K562 (cell line): ENCODE measurements around the gene PRICKLE3. TPM values are rescaled to one million over a fixed set of nuclear protein-coding genes. Genes with fewer than 3 reads are reported as not detected.

Experiments used
- BRD4 ChIP-seq: fragments of 200-600 bp; sonication (generic); IDR thresholded peaks from 2 replicates; pipeline ENCODE4 v1.6.1; 2017; ENCODE audit warnings: inconsistent platforms
- CEBPG ChIP-seq, 3 experiments: fragments of 200-800 bp in 1 of 3; sonication (Bioruptor generic) in 1 of 3; sonication (generic) in 1 of 3; formaldehyde crosslinking in 1 of 3; IDR thresholded peaks in 2 of 3; conservative IDR thresholded peaks in 1 of 3; 2 replicates each; pipeline versions ENCODE4 v1.6.1 to v1.8.0; 2016 to 2022; ENCODE audit warnings: missing compliant biosample characterization in 2 of 3, missing genetic modification characterization in 2 of 3, mild to moderate bottlenecking in 1 of 3, missing genetic modification reagents in 1 of 3
- CHD2 ChIP-seq: IDR thresholded peaks from 2 replicates; pipeline ENCODE4 v1.6.1; 2011; ENCODE audit warnings: low read depth, low read length
- DNMT1 ChIP-seq: fragments of 450-650 bp; IDR thresholded peaks from 2 replicates; pipeline ENCODE4 v1.6.1; 2016; ENCODE audit warnings: antibody characterized with exemption, mild to moderate bottlenecking
- E4F1 ChIP-seq: fragments of 250-450 bp; sonication (Bioruptor Pico); IDR thresholded peaks from 2 replicates; pipeline ENCODE4 v1.5.0; 2021; ENCODE audit warnings: mild to moderate bottlenecking, borderline replicate concordance
- ELK1 ChIP-seq: sonication (generic); formaldehyde crosslinking; IDR thresholded peaks from 2 replicates; pipeline ENCODE4 v1.8.1; 2022; ENCODE audit warnings: missing genetic modification reagents
- FOXJ2 ChIP-seq: fragments of 200-800 bp; sonication (Bioruptor generic); IDR thresholded peaks from 2 replicates; pipeline ENCODE4 v1.6.1; 2016; ENCODE audit warnings: missing genetic modification characterization, missing compliant biosample characterization
- FOXK1 ChIP-seq: sonication (generic); formaldehyde crosslinking; IDR thresholded peaks from 2 replicates; pipeline ENCODE4 v1.8.0; 2022; ENCODE audit warnings: missing genetic modification reagents, mild to moderate bottlenecking, borderline replicate concordance
- GABPB1 ChIP-seq: sonication (generic); formaldehyde crosslinking; IDR thresholded peaks from 2 replicates; pipeline ENCODE4 v1.8.0; 2022; ENCODE audit warnings: mild to moderate bottlenecking, missing genetic modification reagents
- GATAD2B ChIP-seq: fragments of 450-650 bp; IDR thresholded peaks from 2 replicates; pipeline ENCODE4 v1.6.1; 2017; ENCODE audit warnings: mild to moderate bottlenecking, borderline replicate concordance
- GTF2F1 ChIP-seq: IDR thresholded peaks from 2 replicates; pipeline ENCODE4 v1.6.1; 2011; ENCODE audit warnings: low read depth, low read length, improper control_type of control experiment
- JUND ChIP-seq, 2 experiments: IDR thresholded peaks; 2 replicates in 1 of 2; 3 replicates in 1 of 2; pipeline ENCODE4 v1.6.1; 2011; ENCODE audit warnings: borderline replicate concordance in 2 of 2, low read depth in 2 of 2, low read length in 2 of 2, improper control_type of control experiment in 1 of 2, missing biosample characterization in 1 of 2, missing genetic modification characterization in 1 of 2, missing genetic modification reagents in 1 of 2
- LARP7 ChIP-seq: fragments of 450-650 bp; IDR thresholded peaks from 2 replicates; pipeline ENCODE4 v1.6.1; 2016
- NCOA6 ChIP-seq: fragments of 450-650 bp; IDR thresholded peaks from 2 replicates; pipeline ENCODE4 v1.6.1; 2017; ENCODE audit warnings: mild to moderate bottlenecking
- NFIX ChIP-seq: fragments of 250-450 bp; sonication (Bioruptor Pico); IDR thresholded peaks from 2 replicates; pipeline ENCODE4 v1.4.0; 2020; ENCODE audit warnings: low read depth, mild to moderate bottlenecking, moderate library complexity
- NFXL1 ChIP-seq: fragments of 450-650 bp; formaldehyde crosslinking; IDR thresholded peaks from 2 replicates; pipeline ENCODE4 v1.4.0; 2021; ENCODE audit warnings: mild to moderate bottlenecking
- RBM39 ChIP-seq: fragments of 200-400 bp; formaldehyde crosslinking; optimal IDR thresholded peaks from 2 replicates; pipeline ENCODE3; 2018; ENCODE audit warnings: low read depth, low read length
- SMARCB1 ChIP-seq: IDR thresholded peaks from 2 replicates; pipeline ENCODE4 v1.6.1; 2011; ENCODE audit warnings: improper control_type of control experiment, low read depth; ENCODE audit not compliant: insufficient read length
- SNIP1 ChIP-seq: fragments of 450-650 bp; IDR thresholded peaks from 2 replicates; pipeline ENCODE4 v1.7.1; 2017; ENCODE audit warnings: low read depth, mild to moderate bottlenecking
- SRSF3 ChIP-seq: fragments of 200-400 bp; formaldehyde crosslinking; IDR thresholded peaks from 2 replicates; pipeline ENCODE4 v1.6.1; 2016; ENCODE audit warnings: mild to moderate bottlenecking, low read length, moderate library complexity; ENCODE audit not compliant: insufficient read depth
- TCF7L2 ChIP-seq: fragments of 150-350 bp; IDR thresholded peaks from 2 replicates; pipeline ENCODE4 v1.6.1; 2016; ENCODE audit warnings: low read depth, mild to moderate bottlenecking, low read length, moderate library complexity
- ZBTB1 ChIP-seq: sonication (generic); formaldehyde crosslinking; IDR thresholded peaks from 2 replicates; pipeline ENCODE4 v1.8.1; 2023; ENCODE audit warnings: missing genetic modification reagents, low read depth, mild to moderate bottlenecking, borderline replicate concordance
- ZFX ChIP-seq: sonication (generic); formaldehyde crosslinking; IDR thresholded peaks from 2 replicates; pipeline ENCODE4 v1.8.0; 2022; ENCODE audit warnings: mild to moderate bottlenecking, missing genetic modification reagents, moderate library complexity
- ZNF655 ChIP-seq: fragments of 250-450 bp; sonication (Bioruptor Pico); IDR thresholded peaks from 2 replicates; pipeline ENCODE4 v1.5.0; 2021
- polyA plus RNA-seq, 8 experiments: library from polyadenylated mRNA; depleted of rRNA in 4 of 8; stranded (reverse) in 5 of 8; unstranded in 3 of 8; fragments of >200 nt; fragmentation: Nextera tagmentation in 2 of 8; fragmentation: Illumina TruSeq in 1 of 8; extraction: Ambion mirVana in 2 of 8; extraction: Trizol in 1 of 8; gene quantifications; 2 replicates each; pipeline versions ENCODE4 v1.2.1 to v1.2.3, GENCODE V29; 2011 to 2014; ENCODE audit warnings: inconsistent platforms in 1 of 8, missing spikeins in 1 of 8
- total RNA-seq, 7 experiments: library from RNA; depleted of rRNA in 6 of 7; stranded (reverse); fragments of >200 nt in 6 of 7; fragmentation: Illumina TruSeq in 2 of 7; extraction: Trizol in 2 of 7; gene quantifications; 2 replicates each; pipeline versions ENCODE4 v1.2.1 to v1.2.3, GENCODE V29; 2011 to 2021; ENCODE audit warnings: low replicate concordance in 1 of 7

Gene PRICKLE3
- total and polyA plus RNA-seq, 9 of the 15 experiments (the other 6 are each of a cell fraction or from before 2014, with no cell fraction given): 1.1 to 44.3 (median 14.0) TPM

GRCh38 chrX:49166914-49167739, 19.0 kb downstream of the PRICKLE3 start (continued):
- TF ChIP-seq JUND (IDR thresholded peaks at IDR 0.05; ENCODE audit: borderline replicate concordance, low read depth, low read length) (peak; percentile 58; the same call in 1 of the 2 replicates), JUND (tag; IDR thresholded peaks at IDR 0.05; ENCODE audit: borderline replicate concordance, low read depth, low read length) (no peak; the same call in 2 of the 3 replicates), RBM39 (no peak), TCF7L2 (peak; percentile 34; the same call in 1 of the 2 replicates), BRD4 (no peak), FOXK1 (CRISPR knock-in tag) (no peak), GTF2F1 (no peak), NFXL1 (CRISPR knock-in tag) (no peak), CEBPG (CRISPR knock-in tag; IDR thresholded peaks at IDR 0.05) (no peak), CEBPG (tag; conservative IDR thresholded peaks at IDR 0.05 in 1 of 2, IDR thresholded peaks at IDR 0.05 in 1 of 2) (no peak), LARP7 (0 out of 2 replicates have a peak, but pooled peaks have one; percentile 12), NFIX (CRISPR knock-in tag) (no peak), SRSF3 (no peak), SMARCB1 (no peak), DNMT1 (no peak), ZBTB1 (CRISPR knock-in tag) (0 out of 2 replicates have a peak, but pooled peaks have one; percentile 24), SNIP1 (no peak), GABPB1 (peak; percentile 44; the same call in 1 of the 2 replicates), E4F1 (CRISPR knock-in tag) (no peak), ZFX (peak; percentile 59; the same call in 1 of the 2 replicates), FOXJ2 (tag) (no peak), ZNF655 (CRISPR knock-in tag) (no peak), CHD2 (no peak), ELK1 (CRISPR knock-in tag) (no peak), NCOA6 (no peak), GATAD2B (no peak; the same call in 1 of the 2 replicates)
